Stomach (tissue), 4 donors: ENCODE results near the gene RTN3.

Source experiments
- CTCF ChIP-seq, 7 experiments: fragments of 450-650 bp in 4 of 7; fragments of 200-600 bp in 3 of 7; sonication (generic) in 3 of 7; IDR thresholded peaks; one replicate each; pipeline ENCODE4 v1.5.1; 2016 to 2019; ENCODE audit warnings: antibody characterized with exemption in 7 of 7, control low read depth in 2 of 7, mild to moderate bottlenecking in 1 of 7
- POLR2A ChIP-seq, 4 donors: fragments of 450-650 bp; IDR thresholded peaks; one replicate each; pipeline ENCODE4 v1.6.1; 2016; ENCODE audit warnings: antibody characterized with exemption in 4 of 4, control low read depth in 2 of 4, mild to moderate bottlenecking in 1 of 4, moderate library complexity in 1 of 4

- TF ChIP-seq CTCF (IDR thresholded peaks at IDR 0.05): no peak
- TF ChIP-seq POLR2A (IDR thresholded peaks at IDR 0.05): no peak
These were observed 121.5 kb downstream of the RTN3 start for GRCh38 chr11:63802637-63803414.
